Pons (tissue), 1 donor: ENCODE data around the gene DUSP2.
"Not testable (repeated sequence)": the region's sequence is repeated elsewhere in the genome, so short reads cannot be mapped to it uniquely, and the experiment has no call there.

Source experiments
- DNase-seq: peaks from one replicate; pipeline ENCODE4 v3.0.0-alpha.2; 2016; ENCODE audit warnings: low spot score

Gene DUSP2

DNA sequence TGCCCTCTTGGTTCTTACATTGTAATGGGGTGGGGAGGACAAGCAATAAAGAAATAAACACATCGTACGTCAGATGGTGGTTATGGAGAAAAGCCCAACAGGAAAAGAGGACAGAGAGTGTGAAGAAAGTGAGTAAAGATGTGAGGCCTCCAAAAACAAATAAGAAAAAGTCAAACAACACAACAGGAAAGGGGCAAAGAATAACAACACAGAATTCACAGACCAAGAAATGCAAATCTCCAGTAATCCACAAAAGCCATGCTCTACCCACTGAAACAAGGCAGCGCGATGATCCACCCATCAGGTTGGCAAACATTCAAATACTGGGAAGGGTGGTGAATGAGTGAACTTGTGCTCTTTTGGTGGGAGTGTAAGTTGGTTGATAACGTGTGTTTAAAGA, 16.7 kb upstream of the DUSP2 start:
- no peak for DNase-seq

GRCh38 chr2:96160366-96160765, 15.1 kb upstream of the DUSP2 start:
- DNase-seq = not testable (repeated sequence)

- DNase-seq = no peak
These were observed 14.0 kb upstream of the DUSP2 start for GRCh38 chr2:96159084-96159830.

DNA sequence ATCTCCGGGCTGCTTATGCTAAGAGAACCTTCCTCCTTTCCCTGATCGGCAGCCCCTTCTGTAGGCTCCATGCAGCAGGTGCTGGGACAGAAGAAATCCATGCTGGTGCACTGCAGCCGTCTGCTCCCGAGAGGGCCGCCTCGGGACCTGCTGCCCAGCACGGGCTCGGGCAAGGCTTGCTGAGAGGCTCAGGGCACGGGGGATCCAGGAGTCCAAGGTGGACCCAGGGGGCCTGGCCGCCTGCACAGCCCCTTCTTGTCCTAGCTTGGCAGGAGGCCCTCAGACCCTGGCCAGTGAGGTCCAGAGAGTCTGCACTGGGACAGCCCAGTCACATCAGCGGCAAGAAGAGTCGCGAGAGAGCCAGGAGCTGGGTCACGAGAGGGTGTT, 13.3 kb upstream of the DUSP2 start:
- DNase-seq = no peak

- no peak for DNase-seq
These were observed 12.7 kb upstream of the DUSP2 start for GRCh38 chr2:96157649-96158553.

- DNase-seq = no peak
These were observed 11.8 kb upstream of the DUSP2 start for GRCh38 chr2:96156926-96157648.

DNA sequence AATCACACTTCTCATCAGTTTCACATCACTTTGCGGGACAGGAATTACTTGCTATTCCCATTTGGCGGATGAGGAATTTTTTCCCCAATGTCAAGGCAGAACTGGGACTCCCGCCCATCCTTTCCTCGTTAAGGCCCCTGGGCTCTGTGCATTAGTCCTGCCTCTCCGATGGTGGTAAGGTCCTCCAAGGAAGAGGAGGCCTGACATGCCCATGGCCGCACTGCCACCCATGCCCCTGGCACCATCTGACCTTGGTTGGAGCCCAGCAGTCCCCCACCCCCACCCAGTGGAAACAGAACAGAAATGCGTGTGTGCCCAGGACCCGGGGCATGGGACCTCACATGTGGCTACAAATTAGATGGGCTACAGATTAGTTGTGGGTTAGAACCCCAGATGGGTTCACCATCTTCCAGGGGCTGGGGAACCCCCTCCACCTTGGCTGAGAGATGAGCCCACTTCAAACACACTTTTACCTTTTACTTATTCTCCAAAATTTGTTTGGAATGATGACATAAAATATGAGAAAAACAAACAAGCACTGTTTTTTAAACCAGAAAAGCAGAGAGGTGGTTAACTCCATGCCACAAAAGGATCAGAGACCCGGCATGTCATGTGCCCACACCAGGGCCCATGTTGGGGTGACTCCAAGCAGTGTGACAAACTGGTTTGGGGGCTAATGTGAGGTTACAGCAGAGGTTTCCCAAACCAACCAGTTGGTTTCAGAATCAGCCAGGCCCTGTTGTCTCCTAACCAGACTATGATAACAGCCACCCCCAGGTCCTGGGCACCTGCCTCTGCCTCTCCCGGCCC, 11.0 kb upstream of the DUSP2 start:
- DNase-seq = no peak

DNA sequence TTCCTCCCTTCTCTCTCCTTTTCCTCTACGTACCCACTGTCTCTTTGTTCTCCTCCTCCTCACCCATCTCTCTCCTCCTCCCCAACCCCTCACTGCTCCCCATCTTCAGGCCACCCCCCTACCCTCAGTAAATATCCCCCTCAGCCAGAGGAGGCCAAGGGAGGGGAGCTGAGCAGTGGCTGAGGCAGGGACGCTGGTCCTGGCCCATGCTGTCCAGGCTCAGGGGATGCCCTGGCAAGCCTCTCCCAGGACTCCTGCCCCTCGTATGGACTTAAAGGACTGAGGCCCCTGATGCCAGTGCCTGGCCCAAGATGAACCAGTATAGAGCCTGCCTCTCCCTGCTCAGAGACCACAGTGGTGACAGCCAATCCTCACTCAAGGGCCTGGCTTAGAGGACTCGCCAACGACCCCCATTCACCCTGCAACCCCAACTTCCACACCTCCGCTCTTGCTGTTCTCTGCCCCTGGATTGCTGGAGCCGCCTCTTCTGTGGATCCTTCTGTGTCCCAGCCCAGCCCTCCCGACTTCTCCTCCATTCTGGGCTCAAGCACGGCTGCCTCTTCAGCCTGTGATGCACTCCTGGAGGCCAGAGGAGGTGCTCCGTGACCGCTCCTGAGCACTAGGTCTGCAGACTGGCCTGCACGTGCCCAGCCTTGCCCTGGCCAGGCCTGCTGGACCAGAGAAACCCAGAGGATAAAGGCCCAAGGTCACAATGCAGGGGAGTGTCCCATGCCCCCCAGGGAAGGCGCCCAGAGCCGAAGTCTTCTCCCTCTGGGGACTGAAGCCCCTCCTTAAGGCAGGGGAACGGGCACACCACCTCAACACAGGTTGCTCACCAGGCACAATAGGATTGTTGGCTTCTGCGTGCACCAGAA, 9.5 kb upstream of the DUSP2 start:
- DNase-seq = no peak

- DNase-seq = no peak
These were observed 8.8 kb upstream of the DUSP2 start for GRCh38 chr2:96153991-96154431.

DNA sequence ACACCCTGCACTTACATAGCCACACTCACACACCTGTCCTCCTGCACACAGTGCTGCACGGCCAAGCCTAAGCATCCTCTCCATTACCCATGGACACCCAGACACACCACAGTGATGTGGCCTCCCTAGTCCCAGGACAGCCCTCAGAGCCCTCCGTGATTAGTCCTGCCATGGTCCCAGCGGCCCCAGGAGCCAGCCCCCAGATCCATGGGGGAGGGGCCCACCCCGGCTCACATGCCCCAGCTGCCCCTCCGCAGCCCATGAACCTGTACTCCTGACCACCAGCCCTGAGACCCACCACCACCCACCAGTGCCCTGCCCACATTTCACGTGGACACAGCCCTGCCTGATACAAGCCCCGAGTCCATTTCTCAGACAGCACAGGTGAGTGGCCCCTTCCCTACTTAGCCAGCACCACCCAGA, 8.1 kb upstream of the DUSP2 start:
- no peak for DNase-seq

DNA sequence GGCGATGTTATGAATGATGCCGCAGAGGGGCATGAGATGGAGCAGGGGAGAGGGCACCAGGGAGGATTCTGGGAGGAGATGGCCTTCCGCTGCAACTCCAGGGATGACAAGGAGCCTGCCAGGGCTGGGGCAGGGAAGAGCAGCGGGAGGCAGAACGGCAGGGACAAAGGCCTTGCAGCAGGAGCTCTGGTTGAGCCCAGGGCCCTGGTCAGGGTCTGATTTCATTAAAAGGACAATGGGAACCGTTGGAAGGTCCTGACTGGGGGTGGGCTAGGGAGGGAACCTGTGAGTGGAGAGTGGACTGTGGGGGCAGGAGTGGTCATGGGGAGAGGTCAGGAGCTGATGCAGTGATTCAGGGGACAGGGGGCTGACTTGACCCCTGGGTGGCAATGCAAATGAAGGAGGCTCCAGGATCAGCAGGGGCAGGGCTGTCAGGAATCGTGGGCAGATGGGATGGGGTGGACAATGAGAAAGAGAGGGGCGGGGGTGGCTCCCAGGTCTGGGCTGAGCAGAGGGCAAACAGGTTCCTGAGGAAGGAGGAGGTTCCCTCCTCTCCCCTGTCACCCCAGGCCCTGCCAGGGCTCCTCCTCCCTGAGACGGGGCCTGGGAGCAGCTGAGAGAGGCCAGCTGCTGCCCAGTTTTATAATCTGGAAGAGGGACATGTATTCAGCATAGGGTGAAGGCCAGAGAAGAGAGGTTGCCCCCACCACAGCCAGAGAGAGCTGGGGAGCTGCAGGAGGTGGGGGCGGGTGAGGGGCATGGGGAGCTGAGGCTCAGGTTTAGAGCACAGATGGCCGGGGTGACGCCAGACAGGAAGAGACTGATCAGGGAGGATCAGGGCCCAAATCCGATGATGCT, 7.3 kb upstream of the DUSP2 start:
- no peak for DNase-seq

GRCh38 chr2:96151595-96152303, 6.5 kb upstream of the DUSP2 start:
- no peak for DNase-seq

DNA sequence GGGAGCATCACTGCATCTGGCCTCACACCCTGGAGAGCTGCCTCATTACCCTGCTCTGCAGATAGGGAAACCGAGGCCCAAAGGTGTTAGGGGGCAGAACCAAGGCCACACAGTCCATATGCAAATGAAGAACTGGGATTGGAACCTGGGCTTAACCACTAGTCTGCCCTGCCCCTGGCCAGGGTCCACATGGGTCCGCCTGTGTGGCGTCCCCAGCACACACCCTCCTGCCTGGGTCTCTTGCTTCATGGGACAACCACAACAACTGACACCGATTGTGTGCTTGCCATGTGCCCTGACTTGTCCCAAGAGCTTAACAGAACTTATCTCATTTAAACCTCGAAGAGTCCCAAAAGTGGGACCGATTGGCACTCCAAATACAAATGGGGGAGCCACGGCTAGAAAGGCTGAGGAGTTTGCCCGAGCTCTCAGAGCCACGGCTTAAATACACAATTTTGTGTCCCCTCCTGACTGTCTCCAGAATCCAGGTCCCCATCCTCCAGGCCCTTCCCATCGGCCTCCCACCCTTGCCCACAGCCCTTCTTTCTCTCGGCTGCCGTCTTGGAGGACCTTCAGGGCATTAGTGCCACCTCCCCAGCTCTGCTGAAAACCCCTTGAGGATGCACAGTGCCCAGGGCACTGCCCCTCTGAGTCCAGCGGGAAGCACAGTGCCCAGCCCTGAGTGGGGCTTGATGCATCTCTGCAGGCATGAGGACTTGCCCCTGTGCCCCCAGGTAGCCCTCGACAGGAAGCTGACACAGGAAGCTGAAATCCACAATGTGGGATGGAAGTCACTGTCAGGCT, 5.8 kb upstream of the DUSP2 start:
- no peak for DNase-seq

DNA sequence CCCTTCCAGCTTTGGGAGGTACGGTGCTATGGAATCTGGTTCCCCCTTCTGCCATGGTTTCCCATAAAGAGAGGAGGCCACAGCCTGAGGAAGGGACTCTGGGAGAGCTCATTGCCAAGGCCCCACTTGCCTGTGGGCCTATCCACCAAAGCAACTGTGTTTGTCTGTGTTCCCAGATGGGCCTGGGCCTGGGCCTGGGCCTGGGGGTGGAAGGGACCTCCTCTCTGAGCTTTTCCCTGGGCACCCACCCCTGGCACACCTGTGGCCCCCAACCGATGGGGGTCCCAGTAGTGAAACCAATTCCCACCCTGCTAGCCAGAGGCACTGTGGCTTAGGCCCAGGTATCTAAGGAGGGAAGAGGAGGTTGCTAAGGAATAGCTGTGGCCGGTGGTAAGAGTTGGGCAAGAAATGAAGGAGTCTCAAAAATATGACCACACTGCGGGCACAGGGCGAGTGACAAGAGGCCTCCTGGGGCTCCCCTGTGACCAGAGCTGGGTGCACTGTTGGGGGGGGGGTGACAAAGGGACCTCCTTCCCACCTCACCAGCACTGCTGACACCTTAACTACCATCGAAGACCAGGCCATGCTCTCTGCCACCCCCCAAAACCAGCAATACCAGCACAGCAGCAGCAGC, 4.9 kb upstream of the DUSP2 start:
- DNase-seq = no peak

DNA sequence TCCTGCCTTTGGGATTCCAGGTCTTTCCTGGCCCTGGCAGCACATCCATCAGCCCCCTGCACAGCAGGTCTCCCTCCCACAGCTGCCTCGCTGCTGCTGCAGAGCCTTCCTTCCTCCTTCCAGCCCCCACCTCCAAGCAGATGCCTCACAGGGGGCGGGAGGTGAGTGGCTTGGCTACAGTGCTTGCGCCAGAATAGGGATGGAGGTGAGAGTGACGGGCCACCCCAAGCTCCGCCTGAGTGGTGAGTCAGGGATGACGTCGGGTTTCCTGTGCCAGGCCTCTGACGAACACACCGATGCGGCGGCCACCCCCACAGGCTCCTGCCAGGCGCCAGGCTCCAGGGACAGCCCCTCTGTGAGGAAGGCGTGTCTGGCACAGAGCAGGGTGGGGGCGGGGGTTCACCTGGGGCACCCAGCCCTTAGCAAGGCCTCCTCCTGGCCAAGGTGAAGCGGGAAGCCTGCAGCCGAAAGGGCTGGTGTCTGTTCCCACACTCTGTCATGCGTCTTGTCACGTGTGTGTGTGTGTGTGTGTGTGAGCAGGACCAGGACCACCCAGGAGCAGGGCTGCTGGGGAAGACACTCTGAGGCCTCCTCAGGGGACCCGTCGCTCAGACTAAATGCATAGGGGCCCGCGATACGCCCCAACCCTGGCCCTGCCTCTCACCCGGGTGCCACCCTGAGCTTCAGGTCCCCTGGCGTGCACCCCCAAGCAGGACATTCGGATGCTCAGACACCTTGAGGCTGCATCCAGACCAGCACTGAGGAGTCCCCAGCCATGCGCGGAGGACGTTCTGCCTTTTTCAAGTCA, 3.4 kb upstream of the DUSP2 start:
- no peak for DNase-seq

DNA sequence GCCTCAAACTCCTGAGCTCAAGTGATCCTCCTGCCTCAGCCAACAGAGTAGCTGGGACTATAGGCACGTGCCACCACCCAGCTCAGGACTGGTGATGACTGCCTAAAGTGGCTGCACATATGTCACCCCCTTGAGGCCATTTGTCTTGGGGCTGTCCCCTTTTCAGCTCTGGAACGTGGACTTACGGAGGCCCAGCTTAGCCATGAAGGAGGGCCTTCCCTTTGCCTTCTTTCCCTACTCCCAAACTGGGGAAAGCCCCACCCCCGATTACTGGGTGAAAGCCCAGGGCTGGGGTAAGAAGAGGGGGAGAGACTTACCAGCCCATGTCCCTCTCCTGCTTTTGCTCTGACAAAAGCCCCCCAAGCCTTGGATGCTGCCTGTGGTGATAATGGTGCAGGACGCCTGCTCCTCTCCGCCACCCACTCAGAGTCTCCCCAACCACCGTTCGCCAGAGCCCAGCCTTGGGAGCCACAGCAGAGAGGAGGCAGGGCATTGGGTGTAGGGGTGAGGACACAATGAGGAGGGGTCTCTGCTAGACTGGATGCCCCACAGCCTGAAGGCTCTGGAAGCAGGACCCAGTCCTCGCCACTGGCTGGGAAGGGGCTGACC, 2.5 kb upstream of the DUSP2 start:
- DNase-seq = no peak
